HEK293 (cell line): ENCODE data around the gene DAPK2.

Experiments
- CTCF ChIA-PET: fragments of 350-600 bp; formaldehyde crosslinking; extraction: SDS; loops from one replicate; lab custom pipeline; 2021; ENCODE audit warnings: antibody characterized with exemption; lab: Yijun Ruan, JAX
- POLR2A ChIA-PET: fragments of 300-600 bp; formaldehyde crosslinking; extraction: SDS; loops from one replicate; lab custom pipeline; 2020; ENCODE audit warnings: antibody characterized with exemption, inconsistent platforms; lab: Yijun Ruan, JAX
- H3K27ac ChIP-seq: fragments of 200-500 bp; sonication (Bioruptor generic); 2 replicates; pipeline ENCODE4 v1.5.1; 2014; ENCODE audit warnings: low read depth, low read length, control low read depth, inconsistent platforms; ENCODE audit errors: extremely low read depth
- H3K36me3 ChIP-seq, 2 experiments: fragments of 200-500 bp in 1 of 2; sonication (Bioruptor generic) in 1 of 2; 1 replicate in 1 of 2; 2 replicates in 1 of 2; pipeline ENCODE4 v1.5.1; 2014 to 2017; ENCODE audit warnings: inconsistent platforms in 2 of 2, low read length in 2 of 2; ENCODE audit not compliant: control insufficient read depth in 2 of 2, insufficient read depth in 1 of 2
- H3K4me1 ChIP-seq: fragments of 200-500 bp; sonication (Bioruptor generic); 2 replicates; pipeline ENCODE4 v1.5.1; 2014; ENCODE audit warnings: mild to moderate bottlenecking, low read length, inconsistent platforms; ENCODE audit not compliant: control insufficient read depth, insufficient read depth
- H3K4me3 ChIP-seq: 2 replicates; pipeline ENCODE4 v1.5.1; 2011; ENCODE audit warnings: low read depth, mild to moderate bottlenecking, control low read depth, low read length, moderate library complexity
- H3K9me3 ChIP-seq: fragments of 200-500 bp; sonication (Bioruptor generic); 2 replicates; pipeline ENCODE4 v1.5.1; 2014; ENCODE audit warnings: low read depth, low read length, inconsistent platforms; ENCODE audit not compliant: control insufficient read depth, insufficient read depth
- GLI2 ChIP-seq: fragments of 450-650 bp; formaldehyde crosslinking; IDR thresholded peaks from 2 replicates; pipeline ENCODE4; 2017; ENCODE audit warnings: missing biosample characterization, missing genetic modification characterization, low read depth, borderline replicate concordance
- HOXA7 ChIP-seq: sonication (generic); formaldehyde crosslinking; IDR thresholded peaks from 2 replicates; pipeline ENCODE4 v1.8.1; 2022; ENCODE audit warnings: missing genetic modification reagents, borderline replicate concordance
- SETDB1 ChIP-seq: IDR thresholded peaks from one replicate; pipeline ENCODE4 v1.6.1; 2017; ENCODE audit warnings: mild to moderate bottlenecking, low read length, moderate library complexity, mixed read lengths; ENCODE audit not compliant: insufficient read length
- WT1 ChIP-seq: fragments of 450-650 bp; formaldehyde crosslinking; IDR thresholded peaks from 2 replicates; pipeline ENCODE4 v1.5.1; 2016; ENCODE audit warnings: missing biosample characterization, missing genetic modification characterization
- ZBTB1 ChIP-seq: fragments of 450-650 bp; formaldehyde crosslinking; IDR thresholded peaks from 2 replicates; pipeline ENCODE4 v1.5.1; 2016; ENCODE audit warnings: missing biosample characterization, missing genetic modification characterization
- ZFP69B ChIP-seq: fragments of 450-650 bp; formaldehyde crosslinking; IDR thresholded peaks from 2 replicates; pipeline ENCODE4 v1.5.1; 2016; ENCODE audit warnings: missing biosample characterization, missing genetic modification characterization
- ZNF146 ChIP-seq: fragments of 450-650 bp; formaldehyde crosslinking; IDR thresholded peaks from 2 replicates; pipeline ENCODE4 v1.5.1; 2016; ENCODE audit warnings: missing biosample characterization, missing genetic modification characterization
- ZNF155 ChIP-seq: fragments of 450-650 bp; formaldehyde crosslinking; IDR thresholded peaks from 2 replicates; pipeline ENCODE4 v1.5.1; 2016; ENCODE audit warnings: missing biosample characterization, missing genetic modification characterization
- ZNF214 ChIP-seq: fragments of 450-650 bp; formaldehyde crosslinking; IDR thresholded peaks from 2 replicates; pipeline ENCODE4 v1.5.1; 2017; ENCODE audit warnings: missing biosample characterization, mild to moderate bottlenecking, missing genetic modification characterization, borderline replicate concordance
- ZNF354C ChIP-seq: fragments of 450-650 bp; formaldehyde crosslinking; IDR thresholded peaks from 2 replicates; pipeline ENCODE4 v1.5.1; 2016; ENCODE audit warnings: missing biosample characterization, missing genetic modification characterization, low read depth, borderline replicate concordance
- ZNF660 ChIP-seq: fragments of 450-650 bp; IDR thresholded peaks from 2 replicates; pipeline ENCODE4 v1.5.1; 2018; ENCODE audit warnings: missing biosample characterization, mild to moderate bottlenecking, missing genetic modification characterization
- ZNF677 ChIP-seq: fragments of 450-650 bp; IDR thresholded peaks from 2 replicates; pipeline ENCODE4 v1.5.0; 2018; ENCODE audit warnings: missing biosample characterization, mild to moderate bottlenecking, missing genetic modification characterization, moderate library complexity
- ZSCAN30 ChIP-seq: fragments of 450-650 bp; IDR thresholded peaks from 2 replicates; pipeline ENCODE4 v1.5.1; 2018; ENCODE audit warnings: missing biosample characterization, mild to moderate bottlenecking, missing genetic modification characterization, moderate library complexity
- TF ChIP-seq, protein P1 (sequence below): fragments of 450-650 bp; formaldehyde crosslinking; IDR thresholded peaks from 2 replicates; pipeline ENCODE4 v1.5.1; 2016; ENCODE audit warnings: missing biosample characterization, missing genetic modification characterization
- TF ChIP-seq, protein P2 (sequence below): fragments of 450-650 bp; formaldehyde crosslinking; conservative IDR thresholded peaks from 2 replicates; pipeline ENCODE4 v1.5.1; 2016; ENCODE audit warnings: low read depth, missing biosample characterization, missing genetic modification characterization
- TF ChIP-seq, protein P3 (sequence below): fragments of 450-650 bp; formaldehyde crosslinking; IDR thresholded peaks from 2 replicates; pipeline ENCODE4 v1.5.1; 2016; ENCODE audit warnings: missing biosample characterization, missing genetic modification characterization
- TF ChIP-seq, protein P4 (sequence below): fragments of 450-650 bp; formaldehyde crosslinking; IDR thresholded peaks from 2 replicates; pipeline ENCODE4 v1.5.1; 2016; ENCODE audit warnings: missing biosample characterization, missing genetic modification characterization
- TF ChIP-seq, protein P5 (sequence below): fragments of 450-650 bp; formaldehyde crosslinking; IDR thresholded peaks from 2 replicates; pipeline ENCODE4 v1.5.1; 2017; ENCODE audit warnings: missing biosample characterization, missing genetic modification characterization
- TF ChIP-seq, protein P6 (sequence below): fragments of 450-650 bp; formaldehyde crosslinking; IDR thresholded peaks from 2 replicates; pipeline ENCODE4 v1.5.1; 2017; ENCODE audit warnings: missing biosample characterization, missing genetic modification characterization

DAPK2 gene

DNA sequence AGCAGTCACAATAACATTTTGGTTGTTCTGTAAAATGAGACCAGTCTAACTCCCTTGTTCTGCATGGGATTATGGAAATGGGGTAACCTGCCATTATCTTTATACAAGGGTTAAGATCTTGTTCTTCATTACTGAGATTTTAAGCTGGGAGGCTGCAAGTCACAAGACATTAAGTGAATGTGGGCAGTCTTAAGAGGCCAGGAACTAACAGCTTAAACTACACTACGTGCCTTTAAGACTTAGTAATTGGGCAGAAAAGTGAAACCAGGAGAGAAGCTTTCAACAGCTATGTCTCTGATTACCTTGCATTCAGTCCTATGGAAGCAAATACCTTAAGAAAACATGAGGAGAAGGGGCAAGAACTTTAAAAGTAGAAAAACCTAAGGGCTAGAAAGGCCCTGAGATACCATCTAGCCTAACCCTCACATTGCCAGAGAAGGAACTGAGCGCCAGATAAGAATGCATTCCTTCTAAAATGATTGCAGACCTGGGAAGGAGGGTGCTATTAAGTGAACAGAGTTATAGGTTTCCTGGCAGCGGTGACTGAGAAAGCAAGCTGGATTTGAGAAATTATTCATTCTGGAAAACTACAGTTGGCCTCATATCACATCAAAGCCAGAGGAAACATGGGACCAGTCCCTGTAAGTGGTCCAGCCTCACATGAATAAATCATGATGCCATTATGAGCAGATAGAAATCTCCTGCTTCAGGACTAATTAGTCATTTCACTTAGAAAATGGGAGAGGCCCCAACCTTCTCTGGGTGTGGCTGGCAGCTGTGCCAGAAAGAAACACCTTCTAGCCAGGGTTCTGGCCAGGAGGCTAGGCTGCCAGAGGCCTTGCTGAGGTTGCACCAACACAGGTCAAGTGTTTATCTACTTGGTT is 32.9 kb downstream of the DAPK2 start (continued):
- TF ChIP-seq, protein P1, sequence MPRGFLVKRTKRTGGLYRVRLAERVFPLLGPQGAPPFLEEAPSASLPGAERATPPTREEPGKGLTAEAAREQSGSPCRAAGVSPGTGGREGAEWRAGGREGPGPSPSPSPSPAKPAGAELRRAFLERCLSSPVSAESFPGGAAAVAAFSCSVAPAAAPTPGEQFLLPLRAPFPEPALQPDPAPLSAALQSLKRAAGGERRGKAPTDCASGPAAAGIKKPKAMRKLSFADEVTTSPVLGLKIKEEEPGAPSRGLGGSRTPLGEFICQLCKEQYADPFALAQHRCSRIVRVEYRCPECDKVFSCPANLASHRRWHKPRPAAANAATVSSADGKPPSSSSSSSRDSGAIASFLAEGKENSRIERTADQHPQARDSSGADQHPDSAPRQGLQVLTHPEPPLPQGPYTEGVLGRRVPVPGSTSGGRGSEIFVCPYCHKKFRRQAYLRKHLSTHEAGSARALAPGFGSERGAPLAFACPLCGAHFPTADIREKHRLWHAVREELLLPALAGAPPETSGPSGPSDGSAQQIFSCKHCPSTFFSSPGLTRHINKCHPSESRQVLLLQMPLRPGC = no peak
- TF ChIP-seq WT1 (tag by site-specific recombination) (no peak), ZSCAN30 (tag by site-specific recombination) (0 out of 2 replicates have a peak, but pooled peaks have one; percentile 17), ZNF146 (no peak), ZBTB1 (no peak)
- TF ChIP-seq, protein P2, sequence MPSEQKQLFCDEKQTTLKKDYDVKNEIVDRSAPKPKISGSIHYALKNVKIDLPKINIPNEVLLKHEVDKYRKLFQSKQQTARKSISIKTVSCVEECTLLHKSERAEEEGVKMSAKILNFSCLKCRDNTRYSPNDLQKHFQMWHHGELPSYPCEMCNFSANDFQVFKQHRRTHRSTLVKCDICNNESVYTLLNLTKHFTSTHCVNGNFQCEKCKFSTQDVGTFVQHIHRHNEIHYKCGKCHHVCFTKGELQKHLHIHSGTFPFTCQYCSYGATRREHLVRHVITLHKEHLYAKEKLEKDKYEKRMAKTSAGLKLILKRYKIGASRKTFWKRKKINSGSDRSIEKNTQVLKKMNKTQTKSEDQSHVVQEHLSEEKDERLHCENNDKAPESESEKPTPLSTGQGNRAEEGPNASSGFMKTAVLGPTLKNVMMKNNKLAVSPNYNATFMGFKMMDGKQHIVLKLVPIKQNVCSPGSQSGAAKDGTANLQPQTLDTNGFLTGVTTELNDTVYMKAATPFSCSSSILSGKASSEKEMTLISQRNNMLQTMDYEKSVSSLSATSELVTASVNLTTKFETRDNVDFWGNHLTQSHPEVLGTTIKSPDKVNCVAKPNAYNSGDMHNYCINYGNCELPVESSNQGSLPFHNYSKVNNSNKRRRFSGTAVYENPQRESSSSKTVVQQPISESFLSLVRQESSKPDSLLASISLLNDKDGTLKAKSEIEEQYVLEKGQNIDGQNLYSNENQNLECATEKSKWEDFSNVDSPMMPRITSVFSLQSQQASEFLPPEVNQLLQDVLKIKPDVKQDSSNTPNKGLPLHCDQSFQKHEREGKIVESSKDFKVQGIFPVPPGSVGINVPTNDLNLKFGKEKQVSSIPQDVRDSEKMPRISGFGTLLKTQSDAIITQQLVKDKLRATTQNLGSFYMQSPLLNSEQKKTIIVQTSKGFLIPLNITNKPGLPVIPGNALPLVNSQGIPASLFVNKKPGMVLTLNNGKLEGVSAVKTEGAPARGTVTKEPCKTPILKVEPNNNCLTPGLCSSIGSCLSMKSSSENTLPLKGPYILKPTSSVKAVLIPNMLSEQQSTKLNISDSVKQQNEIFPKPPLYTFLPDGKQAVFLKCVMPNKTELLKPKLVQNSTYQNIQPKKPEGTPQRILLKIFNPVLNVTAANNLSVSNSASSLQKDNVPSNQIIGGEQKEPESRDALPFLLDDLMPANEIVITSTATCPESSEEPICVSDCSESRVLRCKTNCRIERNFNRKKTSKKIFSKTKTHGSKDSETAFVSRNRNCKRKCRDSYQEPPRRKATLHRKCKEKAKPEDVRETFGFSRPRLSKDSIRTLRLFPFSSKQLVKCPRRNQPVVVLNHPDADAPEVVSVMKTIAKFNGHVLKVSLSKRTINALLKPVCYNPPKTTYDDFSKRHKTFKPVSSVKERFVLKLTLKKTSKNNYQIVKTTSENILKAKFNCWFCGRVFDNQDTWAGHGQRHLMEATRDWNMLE (tag by site-specific recombination) = no peak
- TF ChIP-seq, protein P3, sequence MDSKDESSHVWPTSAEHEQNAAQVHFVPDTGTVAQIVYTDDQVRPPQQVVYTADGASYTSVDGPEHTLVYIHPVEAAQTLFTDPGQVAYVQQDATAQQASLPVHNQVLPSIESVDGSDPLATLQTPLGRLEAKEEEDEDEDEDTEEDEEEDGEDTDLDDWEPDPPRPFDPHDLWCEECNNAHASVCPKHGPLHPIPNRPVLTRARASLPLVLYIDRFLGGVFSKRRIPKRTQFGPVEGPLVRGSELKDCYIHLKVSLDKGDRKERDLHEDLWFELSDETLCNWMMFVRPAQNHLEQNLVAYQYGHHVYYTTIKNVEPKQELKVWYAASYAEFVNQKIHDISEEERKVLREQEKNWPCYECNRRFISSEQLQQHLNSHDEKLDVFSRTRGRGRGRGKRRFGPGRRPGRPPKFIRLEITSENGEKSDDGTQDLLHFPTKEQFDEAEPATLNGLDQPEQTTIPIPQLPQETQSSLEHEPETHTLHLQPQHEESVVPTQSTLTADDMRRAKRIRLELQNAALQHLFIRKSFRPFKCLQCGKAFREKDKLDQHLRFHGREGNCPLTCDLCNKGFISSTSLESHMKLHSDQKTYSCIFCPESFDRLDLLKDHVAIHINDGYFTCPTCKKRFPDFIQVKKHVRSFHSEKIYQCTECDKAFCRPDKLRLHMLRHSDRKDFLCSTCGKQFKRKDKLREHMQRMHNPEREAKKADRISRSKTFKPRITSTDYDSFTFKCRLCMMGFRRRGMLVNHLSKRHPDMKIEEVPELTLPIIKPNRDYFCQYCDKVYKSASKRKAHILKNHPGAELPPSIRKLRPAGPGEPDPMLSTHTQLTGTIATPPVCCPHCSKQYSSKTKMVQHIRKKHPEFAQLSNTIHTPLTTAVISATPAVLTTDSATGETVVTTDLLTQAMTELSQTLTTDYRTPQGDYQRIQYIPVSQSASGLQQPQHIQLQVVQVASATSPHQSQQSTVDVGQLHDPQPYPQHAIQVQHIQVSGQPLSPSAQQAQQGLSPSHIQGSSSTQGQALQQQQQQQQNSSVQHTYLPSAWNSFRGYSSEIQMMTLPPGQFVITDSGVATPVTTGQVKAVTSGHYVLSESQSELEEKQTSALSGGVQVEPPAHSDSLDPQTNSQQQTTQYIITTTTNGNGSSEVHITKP = peak; percentile 45

DNA sequence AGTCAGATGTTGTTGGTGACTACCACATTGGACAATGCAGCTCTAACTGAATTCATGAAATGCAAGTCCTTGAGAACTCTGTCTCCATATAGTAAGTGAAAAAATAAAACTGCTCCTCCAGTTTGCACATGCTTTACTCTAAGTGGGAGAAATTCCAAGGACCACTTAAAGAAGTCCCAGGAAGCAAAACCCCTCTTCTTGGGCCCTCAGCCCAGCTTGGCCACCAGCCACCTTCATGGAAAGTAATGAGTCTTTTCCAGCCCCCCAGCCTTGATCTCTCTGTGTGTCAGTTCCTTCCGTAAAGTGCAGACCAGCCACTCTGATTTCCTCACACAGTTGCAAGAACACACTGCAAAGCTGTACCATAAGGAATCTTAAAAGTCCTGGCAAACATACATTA is 34.5 kb downstream of the DAPK2 start:
- Histone ChIP-seq H3K4me3 (no peak overlapping the region), H3K27ac (no peak overlapping the region), H3K4me1 (peaks cover 5% of the 10 kb centered on the region; the same call in 1 of the 2 replicates), H3K36me3 (no peaks in the 10 kb centered on the region), H3K9me3 (no peaks in the 10 kb centered on the region)
- ChIA-PET POLR2A (no interaction called here), CTCF (interaction anchor here (1.6 kb wide), 1 partner anchor 66 kb away, joined by 4 read pairs; no protein-coding TSS in a partner anchor)
- TF ChIP-seq, protein P4, sequence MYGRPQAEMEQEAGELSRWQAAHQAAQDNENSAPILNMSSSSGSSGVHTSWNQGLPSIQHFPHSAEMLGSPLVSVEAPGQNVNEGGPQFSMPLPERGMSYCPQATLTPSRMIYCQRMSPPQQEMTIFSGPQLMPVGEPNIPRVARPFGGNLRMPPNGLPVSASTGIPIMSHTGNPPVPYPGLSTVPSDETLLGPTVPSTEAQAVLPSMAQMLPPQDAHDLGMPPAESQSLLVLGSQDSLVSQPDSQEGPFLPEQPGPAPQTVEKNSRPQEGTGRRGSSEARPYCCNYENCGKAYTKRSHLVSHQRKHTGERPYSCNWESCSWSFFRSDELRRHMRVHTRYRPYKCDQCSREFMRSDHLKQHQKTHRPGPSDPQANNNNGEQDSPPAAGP (tag by site-specific recombination) = no peak
- TF ChIP-seq ZNF155 (tag by site-specific recombination) (no peak), GLI2 (tag by site-specific recombination) (no peak), HOXA7 (CRISPR knock-in tag) (no peak), ZNF354C (tag by site-specific recombination) (no peak), ZNF677 (tag by site-specific recombination) (no peak), ZNF660 (no peak), SETDB1 (no peak), ZNF214 (tag by site-specific recombination) (no peak), ZFP69B (no peak)
- TF ChIP-seq, protein P5, sequence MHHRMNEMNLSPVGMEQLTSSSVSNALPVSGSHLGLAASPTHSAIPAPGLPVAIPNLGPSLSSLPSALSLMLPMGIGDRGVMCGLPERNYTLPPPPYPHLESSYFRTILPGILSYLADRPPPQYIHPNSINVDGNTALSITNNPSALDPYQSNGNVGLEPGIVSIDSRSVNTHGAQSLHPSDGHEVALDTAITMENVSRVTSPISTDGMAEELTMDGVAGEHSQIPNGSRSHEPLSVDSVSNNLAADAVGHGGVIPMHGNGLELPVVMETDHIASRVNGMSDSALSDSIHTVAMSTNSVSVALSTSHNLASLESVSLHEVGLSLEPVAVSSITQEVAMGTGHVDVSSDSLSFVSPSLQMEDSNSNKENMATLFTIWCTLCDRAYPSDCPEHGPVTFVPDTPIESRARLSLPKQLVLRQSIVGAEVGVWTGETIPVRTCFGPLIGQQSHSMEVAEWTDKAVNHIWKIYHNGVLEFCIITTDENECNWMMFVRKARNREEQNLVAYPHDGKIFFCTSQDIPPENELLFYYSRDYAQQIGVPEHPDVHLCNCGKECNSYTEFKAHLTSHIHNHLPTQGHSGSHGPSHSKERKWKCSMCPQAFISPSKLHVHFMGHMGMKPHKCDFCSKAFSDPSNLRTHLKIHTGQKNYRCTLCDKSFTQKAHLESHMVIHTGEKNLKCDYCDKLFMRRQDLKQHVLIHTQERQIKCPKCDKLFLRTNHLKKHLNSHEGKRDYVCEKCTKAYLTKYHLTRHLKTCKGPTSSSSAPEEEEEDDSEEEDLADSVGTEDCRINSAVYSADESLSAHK (tag by site-specific recombination) = no peak
- TF ChIP-seq, protein P6, sequence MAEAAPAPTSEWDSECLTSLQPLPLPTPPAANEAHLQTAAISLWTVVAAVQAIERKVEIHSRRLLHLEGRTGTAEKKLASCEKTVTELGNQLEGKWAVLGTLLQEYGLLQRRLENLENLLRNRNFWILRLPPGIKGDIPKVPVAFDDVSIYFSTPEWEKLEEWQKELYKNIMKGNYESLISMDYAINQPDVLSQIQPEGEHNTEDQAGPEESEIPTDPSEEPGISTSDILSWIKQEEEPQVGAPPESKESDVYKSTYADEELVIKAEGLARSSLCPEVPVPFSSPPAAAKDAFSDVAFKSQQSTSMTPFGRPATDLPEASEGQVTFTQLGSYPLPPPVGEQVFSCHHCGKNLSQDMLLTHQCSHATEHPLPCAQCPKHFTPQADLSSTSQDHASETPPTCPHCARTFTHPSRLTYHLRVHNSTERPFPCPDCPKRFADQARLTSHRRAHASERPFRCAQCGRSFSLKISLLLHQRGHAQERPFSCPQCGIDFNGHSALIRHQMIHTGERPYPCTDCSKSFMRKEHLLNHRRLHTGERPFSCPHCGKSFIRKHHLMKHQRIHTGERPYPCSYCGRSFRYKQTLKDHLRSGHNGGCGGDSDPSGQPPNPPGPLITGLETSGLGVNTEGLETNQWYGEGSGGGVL = no peak
